K562 (cell line): ENCODE measurements around the gene FOSL1. TPM values are rescaled to one million over a fixed set of nuclear protein-coding genes. Genes with fewer than 3 reads are reported as not detected.

Source experiments
- CEBPG ChIP-seq, 3 experiments: fragments of 200-800 bp in 1 of 3; sonication (Bioruptor generic) in 1 of 3; sonication (generic) in 1 of 3; formaldehyde crosslinking in 1 of 3; IDR thresholded peaks in 2 of 3; conservative IDR thresholded peaks in 1 of 3; 2 replicates each; pipeline versions ENCODE4 v1.6.1 to v1.8.0; 2016 to 2022; ENCODE audit warnings: missing compliant biosample characterization in 2 of 3, missing genetic modification characterization in 2 of 3, mild to moderate bottlenecking in 1 of 3, missing genetic modification reagents in 1 of 3
- CXXC5 ChIP-seq: fragments of 250-450 bp; sonication (Bioruptor Pico); IDR thresholded peaks from 2 replicates; pipeline ENCODE4 v1.8.0; 2022; ENCODE audit warnings: inconsistent platforms, mild to moderate bottlenecking, moderate library complexity
- FOS ChIP-seq: IDR thresholded peaks from 3 replicates; pipeline ENCODE4 v1.6.1; 2011; ENCODE audit not compliant: insufficient read length; ENCODE audit errors: extremely low read depth
- GABPB1 ChIP-seq: sonication (generic); formaldehyde crosslinking; IDR thresholded peaks from 2 replicates; pipeline ENCODE4 v1.8.0; 2022; ENCODE audit warnings: mild to moderate bottlenecking, missing genetic modification reagents
- KLF13 ChIP-seq: fragments of 450-650 bp; IDR thresholded peaks from 2 replicates; pipeline ENCODE4 v1.6.1; 2016; ENCODE audit warnings: missing genetic modification characterization, low read depth, mild to moderate bottlenecking, missing compliant biosample characterization, moderate library complexity, borderline replicate concordance
- MECOM ChIP-seq: fragments of 250-450 bp; sonication (Bioruptor Pico); IDR thresholded peaks from 2 replicates; pipeline ENCODE4 v1.8.0; 2022; ENCODE audit warnings: inconsistent platforms
- POLR2AphosphoS2 ChIP-seq: IDR thresholded peaks from 2 replicates; pipeline ENCODE4 v1.6.1; 2012; ENCODE audit warnings: low read length, improper control_type of control experiment
- POLR2B ChIP-seq: fragments of 450-650 bp; IDR thresholded peaks from 2 replicates; pipeline ENCODE4 v1.6.1; 2018; ENCODE audit warnings: low read depth; ENCODE audit not compliant: partially characterized antibody
- SIX5 ChIP-seq, 2 experiments: IDR thresholded peaks; 2 replicates each; pipeline ENCODE4 v1.6.1; 2011; ENCODE audit warnings: low read length in 2 of 2, borderline replicate concordance in 1 of 2, low read depth in 1 of 2, mild to moderate bottlenecking in 1 of 2, moderate library complexity in 1 of 2; ENCODE audit not compliant: insufficient read depth in 1 of 2
- WHSC1 ChIP-seq: IDR thresholded peaks from one replicate; pipeline ENCODE4 v1.6.1; 2012; ENCODE audit warnings: low read length, control low read depth, inconsistent platforms
- polyA plus RNA-seq, 8 experiments: library from polyadenylated mRNA; depleted of rRNA in 4 of 8; stranded (reverse) in 5 of 8; unstranded in 3 of 8; fragments of >200 nt; fragmentation: Nextera tagmentation in 2 of 8; fragmentation: Illumina TruSeq in 1 of 8; extraction: Ambion mirVana in 2 of 8; extraction: Trizol in 1 of 8; gene quantifications; 2 replicates each; pipeline versions ENCODE4 v1.2.1 to v1.2.3, GENCODE V29; 2011 to 2014; ENCODE audit warnings: inconsistent platforms in 1 of 8, missing spikeins in 1 of 8
- total RNA-seq, 7 experiments: library from RNA; depleted of rRNA in 6 of 7; stranded (reverse); fragments of >200 nt in 6 of 7; fragmentation: Illumina TruSeq in 2 of 7; extraction: Trizol in 2 of 7; gene quantifications; 2 replicates each; pipeline versions ENCODE4 v1.2.1 to v1.2.3, GENCODE V29; 2011 to 2021; ENCODE audit warnings: low replicate concordance in 1 of 7
- TF ChIP-seq, protein P1 (sequence below): fragments of 250-450 bp; sonication (Bioruptor Pico); IDR thresholded peaks from 2 replicates; pipeline ENCODE4 v1.4.0; 2020; ENCODE audit warnings: borderline replicate concordance
- TF ChIP-seq, protein P2 (sequence below): fragments of 450-650 bp; formaldehyde crosslinking; IDR thresholded peaks from 2 replicates; pipeline ENCODE4 v1.4.0; 2020; ENCODE audit warnings: mild to moderate bottlenecking, moderate library complexity
- TF ChIP-seq, protein P3 (sequence below): sonication (generic); IDR thresholded peaks from 2 replicates; pipeline ENCODE4 v1.6.1; 2016
- TF ChIP-seq, protein P4 (sequence below): fragments of 450-650 bp; IDR thresholded peaks from 2 replicates; pipeline ENCODE4 v1.6.1; 2016; ENCODE audit warnings: low read depth

Gene FOSL1
- total and polyA plus RNA-seq, 9 of the 15 experiments (the other 6 are each of a cell fraction or from before 2014, with no cell fraction given): 3.5 to 39.6 (median 10.0) TPM

DNA sequence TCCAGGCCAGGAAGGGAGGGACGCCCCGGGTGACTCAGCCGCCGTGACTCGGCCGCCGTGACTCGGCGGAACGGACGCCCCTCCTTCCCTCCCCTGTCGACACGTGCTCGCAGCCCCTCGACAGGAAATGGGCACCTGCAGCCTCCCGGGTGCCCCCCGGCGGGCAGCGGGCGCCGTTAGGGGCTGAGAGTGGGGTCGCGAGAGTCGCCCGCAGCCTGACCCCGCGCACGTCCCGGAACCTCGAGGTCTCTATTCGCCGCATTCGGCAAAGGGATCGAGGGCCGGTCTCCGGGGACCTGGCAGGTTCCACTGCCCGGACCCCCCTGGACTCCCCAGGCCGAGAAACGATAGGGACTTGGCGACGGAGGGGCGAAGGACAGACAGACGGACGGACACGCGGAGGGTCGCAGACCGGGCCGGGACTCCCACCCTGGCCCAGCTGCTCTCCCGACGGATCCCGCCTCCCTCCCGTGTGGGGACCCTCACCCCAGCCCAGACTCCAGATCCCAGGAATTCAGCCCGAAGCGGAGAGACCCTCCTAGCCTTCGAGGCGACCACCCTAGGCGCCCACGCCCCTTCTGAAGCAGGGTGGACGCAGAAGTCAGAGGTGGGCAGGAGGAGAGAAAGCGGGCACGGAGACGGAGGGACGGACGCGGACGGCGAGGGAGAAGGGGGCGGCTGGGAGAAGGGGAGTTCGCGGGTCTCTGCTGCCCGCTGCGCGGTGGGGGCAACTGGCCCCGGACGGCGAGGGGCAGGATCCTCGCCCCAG is 648 bp downstream of the FOSL1 start (continued):
- TF ChIP-seq, protein P1, sequence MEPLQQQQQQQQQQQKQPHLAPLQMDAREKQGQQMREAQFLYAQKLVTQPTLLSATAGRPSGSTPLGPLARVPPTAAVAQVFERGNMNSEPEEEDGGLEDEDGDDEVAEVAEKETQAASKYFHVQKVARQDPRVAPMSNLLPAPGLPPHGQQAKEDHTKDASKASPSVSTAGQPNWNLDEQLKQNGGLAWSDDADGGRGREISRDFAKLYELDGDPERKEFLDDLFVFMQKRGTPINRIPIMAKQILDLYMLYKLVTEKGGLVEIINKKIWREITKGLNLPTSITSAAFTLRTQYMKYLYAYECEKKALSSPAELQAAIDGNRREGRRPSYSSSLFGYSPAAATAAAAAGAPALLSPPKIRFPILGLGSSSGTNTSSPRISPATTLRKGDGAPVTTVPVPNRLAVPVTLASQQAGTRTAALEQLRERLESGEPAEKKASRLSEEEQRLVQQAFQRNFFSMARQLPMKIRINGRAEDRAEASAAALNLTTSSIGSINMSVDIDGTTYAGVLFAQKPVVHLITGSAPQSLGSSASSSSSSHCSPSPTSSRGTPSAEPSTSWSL (CRISPR knock-in tag): no peak
- no peak for TF ChIP-seq SIX5 (IDR thresholded peaks at IDR 0.05; ENCODE audit: borderline replicate concordance in 1 of 2, insufficient read depth in 1 of 2, low read depth in 1 of 2, low read length in 2 of 2)
- no peak for TF ChIP-seq MECOM (CRISPR knock-in tag)
- TF ChIP-seq POLR2AphosphoS2: no peak
- peak; percentile 91 for TF ChIP-seq CXXC5 (CRISPR knock-in tag)
- TF ChIP-seq, protein P2, sequence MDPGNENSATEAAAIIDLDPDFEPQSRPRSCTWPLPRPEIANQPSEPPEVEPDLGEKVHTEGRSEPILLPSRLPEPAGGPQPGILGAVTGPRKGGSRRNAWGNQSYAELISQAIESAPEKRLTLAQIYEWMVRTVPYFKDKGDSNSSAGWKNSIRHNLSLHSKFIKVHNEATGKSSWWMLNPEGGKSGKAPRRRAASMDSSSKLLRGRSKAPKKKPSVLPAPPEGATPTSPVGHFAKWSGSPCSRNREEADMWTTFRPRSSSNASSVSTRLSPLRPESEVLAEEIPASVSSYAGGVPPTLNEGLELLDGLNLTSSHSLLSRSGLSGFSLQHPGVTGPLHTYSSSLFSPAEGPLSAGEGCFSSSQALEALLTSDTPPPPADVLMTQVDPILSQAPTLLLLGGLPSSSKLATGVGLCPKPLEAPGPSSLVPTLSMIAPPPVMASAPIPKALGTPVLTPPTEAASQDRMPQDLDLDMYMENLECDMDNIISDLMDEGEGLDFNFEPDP: no peak
- no peak for TF ChIP-seq WHSC1
- TF ChIP-seq, protein P3, sequence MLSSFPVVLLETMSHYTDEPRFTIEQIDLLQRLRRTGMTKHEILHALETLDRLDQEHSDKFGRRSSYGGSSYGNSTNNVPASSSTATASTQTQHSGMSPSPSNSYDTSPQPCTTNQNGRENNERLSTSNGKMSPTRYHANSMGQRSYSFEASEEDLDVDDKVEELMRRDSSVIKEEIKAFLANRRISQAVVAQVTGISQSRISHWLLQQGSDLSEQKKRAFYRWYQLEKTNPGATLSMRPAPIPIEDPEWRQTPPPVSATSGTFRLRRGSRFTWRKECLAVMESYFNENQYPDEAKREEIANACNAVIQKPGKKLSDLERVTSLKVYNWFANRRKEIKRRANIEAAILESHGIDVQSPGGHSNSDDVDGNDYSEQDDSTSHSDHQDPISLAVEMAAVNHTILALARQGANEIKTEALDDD: no peak
- TF ChIP-seq FOS: peak; percentile 14
- peak; percentile 28 for TF ChIP-seq POLR2B
- peak; percentile 81; the same call in 1 of the 2 replicates for TF ChIP-seq GABPB1 (CRISPR knock-in tag)
- peak; percentile 39; the same call in 1 of the 2 replicates for TF ChIP-seq KLF13 (tag)
- TF ChIP-seq CEBPG (CRISPR knock-in tag; IDR thresholded peaks at IDR 0.05): no peak
- TF ChIP-seq CEBPG (tag; conservative IDR thresholded peaks at IDR 0.05 in 1 of 2, IDR thresholded peaks at IDR 0.05 in 1 of 2): no peak
- TF ChIP-seq, protein P4, sequence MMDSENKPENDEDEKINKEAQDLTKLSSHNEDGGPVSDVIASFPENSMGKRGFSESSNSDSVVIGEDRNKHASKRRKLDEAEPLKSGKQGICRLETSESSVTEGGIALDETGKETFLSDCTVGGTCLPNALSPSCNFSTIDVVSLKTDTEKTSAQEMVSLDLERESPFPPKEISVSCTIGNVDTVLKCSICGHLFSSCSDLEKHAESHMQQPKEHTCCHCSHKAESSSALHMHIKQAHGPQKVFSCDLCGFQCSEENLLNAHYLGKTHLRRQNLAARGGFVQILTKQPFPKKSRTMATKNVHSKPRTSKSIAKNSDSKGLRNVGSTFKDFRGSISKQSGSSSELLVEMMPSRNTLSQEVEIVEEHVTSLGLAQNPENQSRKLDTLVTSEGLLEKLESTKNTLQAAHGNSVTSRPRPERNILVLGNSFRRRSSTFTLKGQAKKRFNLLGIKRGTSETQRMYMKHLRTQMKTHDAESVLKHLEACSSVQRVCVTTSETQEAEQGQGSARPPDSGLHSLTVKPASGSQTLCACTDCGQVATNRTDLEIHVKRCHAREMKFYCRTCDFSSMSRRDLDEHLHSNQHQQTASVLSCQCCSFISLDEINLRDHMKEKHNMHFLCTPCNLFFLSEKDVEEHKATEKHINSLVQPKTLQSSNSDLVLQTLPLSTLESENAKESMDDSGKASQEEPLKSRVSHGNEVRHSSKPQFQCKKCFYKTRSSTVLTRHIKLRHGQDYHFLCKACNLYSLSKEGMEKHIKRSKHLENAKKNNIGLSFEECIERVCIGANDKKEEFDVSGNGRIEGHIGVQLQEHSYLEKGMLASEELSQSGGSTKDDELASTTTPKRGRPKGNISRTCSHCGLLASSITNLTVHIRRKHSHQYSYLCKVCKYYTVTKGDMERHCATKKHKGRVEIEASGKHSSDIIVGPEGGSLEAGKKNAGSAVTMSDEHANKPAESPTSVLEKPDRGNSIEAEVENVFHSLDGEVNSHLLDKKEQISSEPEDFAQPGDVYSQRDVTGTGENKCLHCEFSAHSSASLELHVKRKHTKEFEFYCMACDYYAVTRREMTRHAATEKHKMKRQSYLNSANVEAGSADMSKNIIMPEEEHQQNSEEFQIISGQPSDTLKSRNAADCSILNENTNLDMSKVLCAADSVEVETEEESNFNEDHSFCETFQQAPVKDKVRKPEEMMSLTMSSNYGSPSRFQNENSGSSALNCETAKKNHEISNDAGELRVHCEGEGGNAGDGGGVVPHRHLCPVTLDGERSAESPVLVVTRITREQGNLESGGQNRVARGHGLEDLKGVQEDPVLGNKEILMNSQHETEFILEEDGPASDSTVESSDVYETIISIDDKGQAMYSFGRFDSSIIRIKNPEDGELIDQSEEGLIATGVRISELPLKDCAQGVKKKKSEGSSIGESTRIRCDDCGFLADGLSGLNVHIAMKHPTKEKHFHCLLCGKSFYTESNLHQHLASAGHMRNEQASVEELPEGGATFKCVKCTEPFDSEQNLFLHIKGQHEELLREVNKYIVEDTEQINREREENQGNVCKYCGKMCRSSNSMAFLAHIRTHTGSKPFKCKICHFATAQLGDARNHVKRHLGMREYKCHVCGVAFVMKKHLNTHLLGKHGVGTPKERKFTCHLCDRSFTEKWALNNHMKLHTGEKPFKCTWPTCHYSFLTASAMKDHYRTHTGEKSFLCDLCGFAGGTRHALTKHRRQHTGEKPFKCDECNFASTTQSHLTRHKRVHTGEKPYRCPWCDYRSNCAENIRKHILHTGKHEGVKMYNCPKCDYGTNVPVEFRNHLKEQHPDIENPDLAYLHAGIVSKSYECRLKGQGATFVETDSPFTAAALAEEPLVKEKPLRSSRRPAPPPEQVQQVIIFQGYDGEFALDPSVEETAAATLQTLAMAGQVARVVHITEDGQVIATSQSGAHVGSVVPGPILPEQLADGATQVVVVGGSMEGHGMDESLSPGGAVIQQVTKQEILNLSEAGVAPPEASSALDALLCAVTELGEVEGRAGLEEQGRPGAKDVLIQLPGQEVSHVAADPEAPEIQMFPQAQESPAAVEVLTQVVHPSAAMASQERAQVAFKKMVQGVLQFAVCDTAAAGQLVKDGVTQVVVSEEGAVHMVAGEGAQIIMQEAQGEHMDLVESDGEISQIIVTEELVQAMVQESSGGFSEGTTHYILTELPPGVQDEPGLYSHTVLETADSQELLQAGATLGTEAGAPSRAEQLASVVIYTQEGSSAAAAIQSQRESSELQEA: no peak
